Esophagus squamous epithelium (tissue), 4 donors: ENCODE data around the gene FAM3C.

Source experiments
- POLR2A ChIP-seq, 4 donors: fragments of 450-650 bp; IDR thresholded peaks; one replicate each; pipeline ENCODE4 v1.6.1; 2017; ENCODE audit warnings: antibody characterized with exemption in 4 of 4, mild to moderate bottlenecking in 4 of 4, moderate library complexity in 3 of 4
- TF ChIP-seq, protein P1 (sequence below), 6 experiments: fragments of 450-650 bp in 4 of 6; fragments of 200-600 bp in 2 of 6; sonication (generic) in 2 of 6; IDR thresholded peaks; one replicate each; pipeline ENCODE4 v1.5.1; 2016 to 2019; ENCODE audit warnings: antibody characterized with exemption in 6 of 6, mild to moderate bottlenecking in 4 of 6, moderate library complexity in 4 of 6

DNA sequence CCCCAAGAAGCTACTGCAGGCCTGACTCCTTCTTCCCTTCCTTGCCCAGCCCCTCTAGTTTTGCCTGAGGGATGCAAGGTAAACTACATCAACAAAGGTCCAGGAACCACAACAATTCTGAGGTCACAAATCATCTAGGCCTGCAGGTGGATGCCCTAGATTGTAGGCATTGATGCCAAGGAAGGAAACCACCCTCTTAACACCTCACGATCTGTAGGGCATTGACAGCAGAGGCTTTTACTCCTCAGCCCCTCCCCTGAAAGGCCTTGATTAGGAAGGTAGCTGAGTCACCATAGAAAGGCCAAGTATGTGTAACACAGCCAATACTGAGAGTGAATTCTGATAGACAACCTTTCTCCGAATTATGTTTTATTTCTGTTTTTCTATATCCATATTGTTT lies 46.7 kb upstream of the FAM3C start:
- TF ChIP-seq, protein P1, sequence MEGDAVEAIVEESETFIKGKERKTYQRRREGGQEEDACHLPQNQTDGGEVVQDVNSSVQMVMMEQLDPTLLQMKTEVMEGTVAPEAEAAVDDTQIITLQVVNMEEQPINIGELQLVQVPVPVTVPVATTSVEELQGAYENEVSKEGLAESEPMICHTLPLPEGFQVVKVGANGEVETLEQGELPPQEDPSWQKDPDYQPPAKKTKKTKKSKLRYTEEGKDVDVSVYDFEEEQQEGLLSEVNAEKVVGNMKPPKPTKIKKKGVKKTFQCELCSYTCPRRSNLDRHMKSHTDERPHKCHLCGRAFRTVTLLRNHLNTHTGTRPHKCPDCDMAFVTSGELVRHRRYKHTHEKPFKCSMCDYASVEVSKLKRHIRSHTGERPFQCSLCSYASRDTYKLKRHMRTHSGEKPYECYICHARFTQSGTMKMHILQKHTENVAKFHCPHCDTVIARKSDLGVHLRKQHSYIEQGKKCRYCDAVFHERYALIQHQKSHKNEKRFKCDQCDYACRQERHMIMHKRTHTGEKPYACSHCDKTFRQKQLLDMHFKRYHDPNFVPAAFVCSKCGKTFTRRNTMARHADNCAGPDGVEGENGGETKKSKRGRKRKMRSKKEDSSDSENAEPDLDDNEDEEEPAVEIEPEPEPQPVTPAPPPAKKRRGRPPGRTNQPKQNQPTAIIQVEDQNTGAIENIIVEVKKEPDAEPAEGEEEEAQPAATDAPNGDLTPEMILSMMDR (IDR thresholded peaks at IDR 0.05): no peak
- no peak for TF ChIP-seq POLR2A (IDR thresholded peaks at IDR 0.05)
